GM18951 (cell line): ENCODE measurements around the gene ARL8B.

ENCODE experiments used
- POLR2A ChIP-seq: IDR thresholded peaks from 4 replicates; pipeline ENCODE4 v1.6.1; 2011; ENCODE audit warnings: mild to moderate bottlenecking; ENCODE audit not compliant: insufficient read length, insufficient read depth; ENCODE audit errors: extremely low read depth
- in situ Hi-C: fragments of 300-500 bp; cut with MboI; formaldehyde crosslinking; loops from one replicate; pipeline ENCODE4 v1.12.0; 2022; ENCODE audit warnings: low sequenced_read_pairs, mixed read lengths, inconsistent platforms; ENCODE audit not compliant: unreplicated experiment

ARL8B gene

DNA sequence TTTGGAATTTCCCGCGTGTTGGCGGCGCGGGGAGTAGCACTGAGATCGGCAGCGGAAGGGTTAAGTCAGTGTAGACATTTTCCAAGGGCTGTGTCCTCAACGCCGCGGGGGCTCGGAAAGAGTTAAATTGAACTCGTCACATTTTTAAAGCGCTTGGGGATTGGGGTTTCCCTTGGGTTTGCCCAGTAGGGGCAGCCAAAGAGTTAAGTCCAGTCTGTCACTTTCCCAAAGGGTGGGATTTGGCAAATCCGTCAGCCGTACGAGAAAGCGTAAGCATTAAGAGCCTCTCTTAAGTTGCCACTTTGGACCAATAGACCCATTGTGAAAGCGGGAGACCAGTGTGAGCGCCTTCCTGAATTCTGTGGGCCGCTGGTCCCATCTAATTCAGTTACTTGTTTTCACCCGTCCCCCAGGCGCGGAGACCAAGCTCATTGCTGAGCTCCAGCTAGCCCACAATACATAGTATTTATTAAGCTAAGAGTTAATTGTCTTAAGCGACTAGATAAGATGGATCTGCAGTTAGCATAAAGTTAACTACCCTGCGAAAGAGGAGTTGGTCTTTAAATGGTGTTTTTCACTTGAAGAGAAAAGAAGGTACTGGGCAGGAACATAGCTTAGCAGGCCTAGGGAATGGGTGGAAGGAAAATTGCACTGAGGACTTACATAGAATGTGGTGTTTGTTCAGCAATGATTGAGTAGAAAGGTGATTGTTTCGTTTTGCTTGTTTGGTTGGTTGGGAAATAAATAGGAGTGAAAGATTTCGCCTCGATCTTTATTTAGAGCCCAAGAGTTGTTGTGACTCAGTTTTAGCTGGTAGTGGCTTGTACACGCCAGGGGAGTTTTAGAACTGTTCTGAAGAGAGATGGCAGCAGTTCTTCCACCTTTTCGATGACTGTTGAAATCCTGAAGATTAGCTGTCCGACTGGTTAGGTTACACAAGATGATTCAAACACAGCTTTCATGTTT is 932 bp downstream of the ARL8B start:
- TF ChIP-seq POLR2A: no peak
- in situ Hi-C loops: no loop called here

DNA sequence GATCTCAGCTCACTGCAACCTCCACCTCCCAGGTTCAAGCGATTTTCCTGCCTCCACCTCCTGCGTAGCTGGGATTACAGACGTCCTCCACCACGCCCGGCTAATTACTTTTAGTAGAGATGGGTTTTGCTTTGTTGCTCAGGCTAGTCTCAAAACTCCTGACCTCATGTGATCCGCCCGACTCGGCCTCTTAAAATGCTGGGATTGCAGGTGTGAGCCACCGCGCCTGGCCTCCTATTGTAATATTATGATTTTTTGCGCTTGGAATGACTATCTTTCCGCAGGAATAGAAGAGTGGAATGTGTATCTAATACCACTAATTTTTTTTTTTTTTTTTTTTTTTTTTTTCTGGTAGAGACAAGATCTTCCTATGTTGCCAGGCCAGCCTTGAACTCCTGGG is 1.8 kb downstream of the ARL8B start:
- no peak for TF ChIP-seq POLR2A
- in situ Hi-C loops: no loop called here

- no peak for TF ChIP-seq POLR2A
- in situ Hi-C loops: no loop called here
These were observed 4.5 kb downstream of the ARL8B start for GRCh38 chr3:5126586-5126985.

DNA sequence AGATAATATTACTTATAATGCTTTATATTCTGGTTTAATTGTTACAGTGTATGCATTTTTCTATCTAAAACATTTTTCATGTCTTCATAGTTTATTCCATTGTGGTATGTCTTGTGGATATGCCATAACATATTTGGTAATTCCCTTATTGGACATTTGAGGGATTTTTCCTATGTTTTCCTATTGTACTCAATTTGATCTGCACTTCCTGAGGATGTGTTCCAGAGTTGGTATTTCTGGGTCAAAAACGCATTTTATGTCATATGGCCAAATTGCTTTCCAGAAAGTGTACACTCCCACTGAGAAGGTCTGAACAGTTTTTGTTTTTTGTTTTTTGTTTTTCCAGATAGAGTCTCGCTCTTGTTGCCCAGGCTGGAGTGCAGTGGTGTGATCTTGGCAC is 6.8 kb downstream of the ARL8B start:
- in situ Hi-C loops: no loop called here
- TF ChIP-seq POLR2A: no peak

DNA sequence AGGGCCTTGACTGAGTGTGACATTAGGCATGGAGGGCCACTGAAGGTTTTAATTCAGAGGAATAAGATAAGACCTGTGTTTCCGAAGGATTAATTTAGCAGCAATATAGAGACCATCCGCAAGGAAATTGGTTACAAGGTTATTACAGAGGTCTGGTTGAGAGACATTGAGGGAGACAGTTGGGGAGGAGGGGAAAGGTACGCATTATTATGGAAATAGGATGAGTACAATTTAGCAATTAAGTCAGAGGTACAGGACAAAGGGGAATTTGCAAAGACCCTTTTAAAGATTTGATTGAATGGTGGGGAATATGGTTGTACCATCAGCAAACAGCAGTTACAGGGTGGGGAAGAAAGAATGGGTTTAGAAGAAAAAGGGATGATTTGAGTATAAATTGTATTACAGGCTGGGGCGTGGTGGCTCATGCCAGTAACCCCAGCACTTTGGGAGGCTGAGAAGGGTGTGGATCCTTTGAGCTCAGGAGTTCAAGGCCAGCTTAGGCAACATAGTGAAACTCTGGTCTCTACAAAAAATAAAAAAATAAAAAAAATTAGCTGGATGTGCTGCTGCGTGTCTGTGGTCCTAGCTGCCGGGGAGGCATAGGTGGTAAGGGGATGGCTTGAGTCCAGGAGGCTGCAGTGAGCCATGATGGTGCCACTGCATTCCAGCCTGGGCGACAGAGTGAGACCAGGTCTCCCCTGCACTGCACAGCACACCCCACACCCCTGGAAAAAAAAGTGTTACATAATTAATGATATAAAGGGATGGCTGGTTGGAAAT is 11.3 kb downstream of the ARL8B start:
- in situ Hi-C loops: no loop called here
- TF ChIP-seq POLR2A: no peak

DNA sequence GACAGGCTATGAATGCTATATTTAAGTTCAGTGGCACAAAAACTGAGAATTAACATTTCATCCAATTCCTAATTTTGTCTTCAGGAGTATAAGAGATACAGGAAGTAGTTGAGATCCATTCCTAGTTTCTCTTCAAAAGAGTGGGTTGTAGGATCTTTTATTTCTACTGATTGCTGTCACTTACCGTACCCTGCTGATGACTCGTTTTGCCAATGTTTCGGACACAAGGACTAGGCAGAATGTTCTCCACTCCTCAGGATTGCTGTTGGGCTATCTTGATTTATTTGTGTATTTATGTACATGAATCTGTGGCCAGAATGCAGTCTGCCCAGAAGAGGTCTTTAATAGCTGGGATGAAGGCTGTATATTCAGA is 11.9 kb downstream of the ARL8B start:
- in situ Hi-C loops: no loop called here

DNA sequence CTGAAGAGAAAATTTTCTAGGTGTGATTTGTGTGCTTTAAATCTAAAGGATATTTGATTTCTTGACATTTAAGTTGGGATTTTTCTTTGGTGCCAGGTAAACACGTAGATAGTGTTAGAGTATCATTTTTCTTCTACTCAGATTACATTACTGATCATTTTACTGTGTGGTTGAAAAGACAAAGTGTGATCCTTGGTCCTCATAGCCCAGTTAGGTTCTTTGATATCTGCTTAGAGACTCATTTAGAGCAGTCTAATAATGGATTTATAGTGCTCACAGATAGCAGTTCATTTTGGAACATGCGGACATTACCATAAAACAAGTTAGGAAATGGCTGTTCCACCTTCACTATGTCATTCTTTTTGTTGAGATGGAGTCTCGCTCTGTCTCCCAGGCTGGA is 12.4 kb downstream of the ARL8B start:
- no peak for TF ChIP-seq POLR2A
- in situ Hi-C loops: no loop called here

More for the DNA sequence above, 11.9 kb downstream of the ARL8B start:
- no peak for TF ChIP-seq POLR2A

GRCh38 chr3:5136211-5136918 is 14.3 kb downstream of the ARL8B start:
- TF ChIP-seq POLR2A: no peak
- in situ Hi-C loops: no loop called here

- no peak for TF ChIP-seq POLR2A
- in situ Hi-C loops: no loop called here
These were observed 14.9 kb downstream of the ARL8B start for GRCh38 chr3:5136919-5137429.

GRCh38 chr3:5138214-5138981 is 16.3 kb downstream of the ARL8B start:
- TF ChIP-seq POLR2A: no peak
- in situ Hi-C loops: no loop called here

DNA sequence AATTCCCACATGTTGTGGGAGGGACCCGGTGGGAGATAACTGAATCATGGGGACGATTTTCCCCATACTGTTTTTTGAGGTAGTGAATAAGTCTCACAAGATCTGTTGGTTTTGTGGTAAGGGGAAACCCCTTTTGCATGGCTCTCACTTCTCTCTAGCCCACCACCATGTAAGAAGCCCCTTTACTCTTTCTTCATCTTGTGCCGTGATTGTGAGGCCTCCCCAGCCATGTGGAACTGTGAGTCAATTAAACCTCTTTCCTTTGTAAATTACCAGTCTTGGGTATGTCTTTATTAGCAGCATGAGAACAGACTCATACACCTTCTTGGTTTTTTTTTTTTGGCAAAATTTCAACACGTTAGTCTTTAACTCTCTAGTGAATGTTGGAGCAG is 18.1 kb downstream of the ARL8B start:
- TF ChIP-seq POLR2A: no peak
- in situ Hi-C loops: no loop called here

- TF ChIP-seq POLR2A: no peak
- in situ Hi-C loops: no loop called here
These were observed 18.7 kb downstream of the ARL8B start for GRCh38 chr3:5140839-5141238.

GRCh38 chr3:5141760-5142159 is 19.7 kb downstream of the ARL8B start:
- no peak for TF ChIP-seq POLR2A
- in situ Hi-C loops: no loop called here

DNA sequence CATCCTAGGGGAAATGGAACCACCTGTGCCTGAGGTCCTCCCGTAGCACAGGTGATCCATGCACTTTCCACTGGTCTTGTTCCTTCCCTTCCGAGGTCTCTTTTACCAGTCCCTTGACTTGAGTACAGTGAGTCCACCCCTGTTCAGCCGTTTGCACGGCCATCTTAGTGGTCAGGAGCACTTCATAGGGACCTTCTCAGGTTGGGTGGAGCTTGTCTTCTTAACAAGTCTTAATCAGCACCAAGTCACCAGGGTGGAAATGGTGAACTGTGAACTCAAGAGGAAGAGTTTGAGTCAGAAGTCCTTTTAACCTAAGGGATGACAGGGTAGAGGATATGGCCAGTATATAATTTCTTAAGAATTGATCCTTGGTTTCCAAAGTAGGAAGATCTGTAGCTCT is 21.4 kb downstream of the ARL8B start:
- TF ChIP-seq POLR2A: no peak
- in situ Hi-C loops: no loop called here
